Fibroblast of lung (primary cell): Measurements from ENCODE around the gene ABL2.

ENCODE experiments used
- EZH2 ChIP-seq: IDR thresholded peaks from 2 replicates; pipeline ENCODE4 v1.5.1; 2012; ENCODE audit warnings: low read length, control low read depth, mild to moderate bottlenecking; ENCODE audit errors: missing control alignments
- TF ChIP-seq, protein P1 (sequence below), 2 donors: IDR thresholded peaks in 1 of 2; conservative IDR thresholded peaks in 1 of 2; 1 replicate in 1 of 2; 2 replicates in 1 of 2; pipeline ENCODE4 v1.5.1; 2011 to 2012; ENCODE audit warnings: low read length in 2 of 2, control low read depth in 1 of 2, inconsistent platforms in 1 of 2, low read depth in 1 of 2, mild to moderate bottlenecking in 1 of 2

- TF ChIP-seq, protein P1, sequence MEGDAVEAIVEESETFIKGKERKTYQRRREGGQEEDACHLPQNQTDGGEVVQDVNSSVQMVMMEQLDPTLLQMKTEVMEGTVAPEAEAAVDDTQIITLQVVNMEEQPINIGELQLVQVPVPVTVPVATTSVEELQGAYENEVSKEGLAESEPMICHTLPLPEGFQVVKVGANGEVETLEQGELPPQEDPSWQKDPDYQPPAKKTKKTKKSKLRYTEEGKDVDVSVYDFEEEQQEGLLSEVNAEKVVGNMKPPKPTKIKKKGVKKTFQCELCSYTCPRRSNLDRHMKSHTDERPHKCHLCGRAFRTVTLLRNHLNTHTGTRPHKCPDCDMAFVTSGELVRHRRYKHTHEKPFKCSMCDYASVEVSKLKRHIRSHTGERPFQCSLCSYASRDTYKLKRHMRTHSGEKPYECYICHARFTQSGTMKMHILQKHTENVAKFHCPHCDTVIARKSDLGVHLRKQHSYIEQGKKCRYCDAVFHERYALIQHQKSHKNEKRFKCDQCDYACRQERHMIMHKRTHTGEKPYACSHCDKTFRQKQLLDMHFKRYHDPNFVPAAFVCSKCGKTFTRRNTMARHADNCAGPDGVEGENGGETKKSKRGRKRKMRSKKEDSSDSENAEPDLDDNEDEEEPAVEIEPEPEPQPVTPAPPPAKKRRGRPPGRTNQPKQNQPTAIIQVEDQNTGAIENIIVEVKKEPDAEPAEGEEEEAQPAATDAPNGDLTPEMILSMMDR (conservative IDR thresholded peaks at IDR 0.05 in 1 of 2, IDR thresholded peaks at IDR 0.05 in 1 of 2; ENCODE audit: low read depth in 1 of 2, low read length in 2 of 2) = no peak
- no peak for TF ChIP-seq EZH2
Observed at GRCh38 chr1:179144626-179145025, 84.9 kb downstream of the ABL2 start.
